HG02623 (cell line): ENCODE measurements around the gene ARNT2.

ENCODE experiments used
- ATAC-seq: cut with Tn5 transposase; IDR thresholded peaks from one replicate; pipeline ENCODE4 v1.9.1; 2021; ENCODE audit warnings: moderate library complexity; ENCODE audit not compliant: unreplicated experiment

ARNT2 gene

GRCh38 chr15:80588801-80589200 is 184.6 kb downstream of the ARNT2 start:
- ATAC-seq = no peak

- ATAC-seq = no peak
These were observed 186.7 kb downstream of the ARNT2 start for GRCh38 chr15:80590761-80591355.

- ATAC-seq = no peak
These were observed 187.3 kb downstream of the ARNT2 start for GRCh38 chr15:80591471-80591870.

GRCh38 chr15:80591938-80592825 is 188.0 kb downstream of the ARNT2 start:
- ATAC-seq = no peak

- ATAC-seq = no peak
These were observed 189.4 kb downstream of the ARNT2 start for GRCh38 chr15:80593486-80594030.

GRCh38 chr15:80594091-80594889 is 190.1 kb downstream of the ARNT2 start:
- no peak for ATAC-seq

- ATAC-seq = no peak
These were observed 191.2 kb downstream of the ARNT2 start for GRCh38 chr15:80595396-80595795.

GRCh38 chr15:80596521-80596976 is 192.4 kb downstream of the ARNT2 start:
- ATAC-seq = no peak

- no peak for ATAC-seq
These were observed 192.9 kb downstream of the ARNT2 start for GRCh38 chr15:80597076-80597475.

GRCh38 chr15:80599359-80599758 is 195.2 kb downstream of the ARNT2 start:
- no peak for ATAC-seq

GRCh38 chr15:80600626-80601025 is 196.4 kb downstream of the ARNT2 start:
- no peak for ATAC-seq

GRCh38 chr15:80601256-80601655 is 197.1 kb downstream of the ARNT2 start:
- no peak for ATAC-seq

GRCh38 chr15:80604583-80605575 is 200.7 kb downstream of the ARNT2 start:
- no peak for ATAC-seq

GRCh38 chr15:80605591-80606150 is 201.5 kb downstream of the ARNT2 start:
- no peak for ATAC-seq

- ATAC-seq = no peak
These were observed 202.4 kb downstream of the ARNT2 start for GRCh38 chr15:80606511-80607071.

GRCh38 chr15:80607287-80607980 is 203.3 kb downstream of the ARNT2 start:
- ATAC-seq = no peak

- no peak for ATAC-seq
These were observed 204.5 kb downstream of the ARNT2 start for GRCh38 chr15:80608688-80609087.

- ATAC-seq = no peak
These were observed 204.9 kb downstream of the ARNT2 start for GRCh38 chr15:80609091-80609490.

- ATAC-seq = no peak
These were observed 205.3 kb downstream of the ARNT2 start for GRCh38 chr15:80609512-80609946.
